Pancreas (tissue), 10 donors: ENCODE results near the gene MPEG1. TPM values are rescaled to one million over a fixed set of nuclear protein-coding genes. Genes with fewer than 3 reads are reported as not detected.

Source experiments
- ATAC-seq, 4 donors: fragments of 200-7000 bp; cut with Tn5 transposase; one replicate each; pipeline versions ENCODE4 v1.8.0 to v1.9.1; 2020; ENCODE audit warnings: mild to moderate bottlenecking in 4 of 4, moderate library complexity in 4 of 4
- DNase-seq, 6 donors: peaks; one replicate each; pipeline ENCODE4 v3.0.0-alpha.2; 2020
- FAIRE-seq: peaks from 2 replicates; lab custom pipeline; 2012; peaks lifted over from hg19 to GRCh38; lab: Jason Lieb, UNC
- H3K27ac ChIP-seq, 4 donors: fragments of 200-600 bp; sonication (generic); 1 replicate in 3 of 4; 2 replicates in 1 of 4; pipeline versions ENCODE4 v1.5.0 to v1.8.0; 2020
- H3K27me3 ChIP-seq, 4 donors: fragments of 200-600 bp; one replicate each; pipeline ENCODE4 v1.8.0; 2021
- H3K36me3 ChIP-seq, 3 donors: fragments of 200-600 bp; sonication (generic) in 1 of 3; one replicate each; pipeline versions ENCODE4 v1.5.0 to v1.8.0; 2020 to 2021
- H3K4me1 ChIP-seq, 3 donors: fragments of 200-600 bp; one replicate each; pipeline ENCODE4 v1.8.0; 2021
- H3K4me3 ChIP-seq, 4 donors: fragments of 200-600 bp; sonication (generic) in 2 of 4; one replicate each; pipeline versions ENCODE4 v1.5.0 to v1.8.0; 2020 to 2021
- H3K9me3 ChIP-seq, 4 donors: fragments of 200-600 bp; one replicate each; pipeline ENCODE4 v1.8.0; 2021
- WGBS, 2 donors: extraction: QIAGEN DNeasy Blood & Tissue Kit; methylation state at CpG; one replicate each; pipeline ENCODE4 v1.1.7; 2013; 5-methylcytosine and 5-hydroxymethylcytosine counted together
- intact Hi-C, 3 donors: fragments of 100-400 bp; cut with DNase I; formaldehyde crosslinking; loops; one replicate each; pipeline versions ENCODE4 v1.11.1 to v1.14.2; 2022
- polyA plus RNA-seq, 2 donors: library from polyadenylated mRNA; stranded (reverse); fragments of 200-250 nt; gene quantifications; one replicate each; pipeline ENCODE4 v1.2.3, GENCODE V29; 2013
- total RNA-seq, 6 donors: library from RNA; stranded (reverse); fragmentation: NEBNext Ultra II Directional in 4 of 6; extraction: Animal tissue kit (Norgen Biotek cat#: 25700) in 4 of 6; gene quantifications; one replicate each; pipeline versions ENCODE4 v1.2.1 to v1.2.4, GENCODE V29; 2021 to 2023
- TF ChIP-seq, protein P1 (sequence below), 4 donors: fragments of 200-600 bp; sonication (generic) in 3 of 4; IDR thresholded peaks; one replicate each; pipeline versions ENCODE4 v1.5.0 to v1.8.0; 2021; ENCODE audit warnings: antibody characterized with exemption in 4 of 4
- donor health status: healthy with polysubstance abuse.
- donor health status: DM: no; HTN: no; CAD: no; lungs with moderate emphysema.
- donor health status: DM: no; HTN: no; CAD: no.
- donor health status: control.
- donor health status: control.
- donor health status: Bipolar disorder and iron deficiency.
- donor health status: DM: yes; HTN: yes; CAD: no.
- donor health status: DM: no; HTN: no; CAD: no.
- donor health status: DM: no; HTN: no; CAD: no.
- donor health status: DM: yes; HTN: yes; CAD: no.

The MPEG1 gene, protein sequence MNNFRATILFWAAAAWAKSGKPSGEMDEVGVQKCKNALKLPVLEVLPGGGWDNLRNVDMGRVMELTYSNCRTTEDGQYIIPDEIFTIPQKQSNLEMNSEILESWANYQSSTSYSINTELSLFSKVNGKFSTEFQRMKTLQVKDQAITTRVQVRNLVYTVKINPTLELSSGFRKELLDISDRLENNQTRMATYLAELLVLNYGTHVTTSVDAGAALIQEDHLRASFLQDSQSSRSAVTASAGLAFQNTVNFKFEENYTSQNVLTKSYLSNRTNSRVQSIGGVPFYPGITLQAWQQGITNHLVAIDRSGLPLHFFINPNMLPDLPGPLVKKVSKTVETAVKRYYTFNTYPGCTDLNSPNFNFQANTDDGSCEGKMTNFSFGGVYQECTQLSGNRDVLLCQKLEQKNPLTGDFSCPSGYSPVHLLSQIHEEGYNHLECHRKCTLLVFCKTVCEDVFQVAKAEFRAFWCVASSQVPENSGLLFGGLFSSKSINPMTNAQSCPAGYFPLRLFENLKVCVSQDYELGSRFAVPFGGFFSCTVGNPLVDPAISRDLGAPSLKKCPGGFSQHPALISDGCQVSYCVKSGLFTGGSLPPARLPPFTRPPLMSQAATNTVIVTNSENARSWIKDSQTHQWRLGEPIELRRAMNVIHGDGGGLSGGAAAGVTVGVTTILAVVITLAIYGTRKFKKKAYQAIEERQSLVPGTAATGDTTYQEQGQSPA
- 1 to 10 TPM in 5 of 6 donors, under 1 TPM in 1; 0.51 to 7.1 (median 3.4) TPM for total RNA-seq
- under 1 TPM; 0.68 to 0.92 TPM for polyA plus RNA-seq

DNA sequence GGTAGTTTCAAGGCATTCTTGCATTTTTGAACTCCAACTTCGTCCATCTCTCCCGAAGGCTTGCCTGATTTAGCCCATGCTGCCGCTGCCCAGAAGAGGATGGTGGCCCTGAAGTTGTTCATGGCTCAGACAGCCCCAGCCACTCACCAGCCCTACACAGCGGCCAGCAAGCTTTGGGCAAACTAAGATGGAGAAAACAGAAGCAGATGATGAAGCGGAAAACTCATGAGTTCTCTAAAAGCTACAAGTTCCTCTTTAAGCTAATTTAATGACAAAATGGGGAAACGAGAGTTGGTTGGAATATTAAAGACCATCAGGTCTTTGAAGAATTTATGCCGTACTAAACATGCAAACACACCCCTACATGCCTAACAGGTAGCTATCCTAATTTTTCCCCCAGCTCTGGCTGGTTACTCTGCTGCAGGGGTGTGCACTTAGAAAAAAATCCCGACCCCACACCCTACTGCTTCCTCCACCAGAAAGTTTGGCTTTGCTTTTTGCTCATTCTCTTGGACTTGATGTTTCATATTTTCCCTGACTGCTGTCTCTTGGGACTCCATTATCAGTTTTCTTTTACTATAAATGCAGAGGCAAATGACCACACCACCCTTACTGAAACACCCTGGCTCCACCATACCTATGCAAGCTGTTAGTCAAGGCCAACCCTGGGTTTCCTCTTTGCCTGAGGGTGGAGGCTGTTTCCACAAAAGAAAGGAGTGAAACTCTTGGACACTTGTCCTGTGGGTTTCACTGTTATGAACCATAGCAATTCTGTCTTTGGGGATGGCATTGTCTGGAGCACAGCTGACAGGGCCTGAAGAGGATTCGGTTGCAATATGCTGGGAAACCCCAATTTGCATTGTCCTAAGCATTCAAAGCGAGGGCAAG is at the start of gene MPEG1:
Gene MPEG1, minus strand, starts transcription at position 184 of the 888 bp plus-strand sequence. Its CDS starts 62 bp downstream, at position 122.
- Histone ChIP-seq H3K27ac (no peak within 1 kb of the TSS), H3K4me3 (peak within 1 kb of the TSS in 1 of 4 donors; percentile 13), H3K4me1 (peaks cover 0 to 3% (median 0%) of the 10 kb centered on the region in 3 donors), H3K27me3 (no peaks in the 10 kb centered on the region), H3K9me3 (no peaks in the 10 kb centered on the region), H3K36me3 (no peaks in the 10 kb centered on the region)
- ATAC-seq, result peak in 2 of 4 donors; percentile 18 to 30
- TF ChIP-seq, protein P1, sequence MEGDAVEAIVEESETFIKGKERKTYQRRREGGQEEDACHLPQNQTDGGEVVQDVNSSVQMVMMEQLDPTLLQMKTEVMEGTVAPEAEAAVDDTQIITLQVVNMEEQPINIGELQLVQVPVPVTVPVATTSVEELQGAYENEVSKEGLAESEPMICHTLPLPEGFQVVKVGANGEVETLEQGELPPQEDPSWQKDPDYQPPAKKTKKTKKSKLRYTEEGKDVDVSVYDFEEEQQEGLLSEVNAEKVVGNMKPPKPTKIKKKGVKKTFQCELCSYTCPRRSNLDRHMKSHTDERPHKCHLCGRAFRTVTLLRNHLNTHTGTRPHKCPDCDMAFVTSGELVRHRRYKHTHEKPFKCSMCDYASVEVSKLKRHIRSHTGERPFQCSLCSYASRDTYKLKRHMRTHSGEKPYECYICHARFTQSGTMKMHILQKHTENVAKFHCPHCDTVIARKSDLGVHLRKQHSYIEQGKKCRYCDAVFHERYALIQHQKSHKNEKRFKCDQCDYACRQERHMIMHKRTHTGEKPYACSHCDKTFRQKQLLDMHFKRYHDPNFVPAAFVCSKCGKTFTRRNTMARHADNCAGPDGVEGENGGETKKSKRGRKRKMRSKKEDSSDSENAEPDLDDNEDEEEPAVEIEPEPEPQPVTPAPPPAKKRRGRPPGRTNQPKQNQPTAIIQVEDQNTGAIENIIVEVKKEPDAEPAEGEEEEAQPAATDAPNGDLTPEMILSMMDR (IDR thresholded peaks at IDR 0.05), result no peak
- DNase-seq, result no peak
- FAIRE-seq, result no peak
- intact Hi-C loops, result no loop called here
- WGBS, 2 donors, result 66 to 78% methylated on average over 10 of the region's 10 CpGs

DNA sequence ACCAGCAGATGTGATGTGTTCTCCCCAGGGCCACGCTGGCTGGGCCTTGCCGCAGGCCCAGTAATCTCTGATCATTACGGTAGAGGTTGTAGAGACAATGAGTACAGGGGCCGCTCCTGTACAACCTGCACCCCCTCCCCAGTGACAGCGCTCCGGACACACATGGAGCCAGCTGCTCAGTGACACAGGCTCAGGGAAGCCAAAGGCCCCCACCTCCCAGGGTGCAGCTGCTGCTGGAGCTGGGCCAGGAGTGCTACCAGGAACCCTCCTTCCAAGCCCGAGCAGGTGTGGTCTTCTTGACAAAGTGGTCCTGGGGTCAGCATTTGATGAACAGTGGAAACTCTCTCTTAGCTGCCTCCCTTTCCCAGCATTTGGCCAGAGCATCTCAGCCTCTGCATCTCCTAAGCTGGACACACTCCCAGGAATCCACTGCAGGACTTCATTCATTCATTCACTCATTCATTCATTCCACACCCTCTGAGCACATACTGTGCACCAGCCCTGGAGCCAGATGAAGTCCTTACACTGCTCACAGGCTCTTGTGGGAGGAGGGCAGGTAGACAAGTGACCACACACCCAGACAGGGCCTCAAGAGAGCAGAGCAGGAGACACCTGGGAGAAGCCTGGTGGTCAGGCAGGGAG is 49.6 kb upstream of the MPEG1 start:
- intact Hi-C loops, result loop anchor here in 2 of 3 donors (5.0 to 10.0 kb wide), 2 partner anchors 163 to 170 kb away; partner anchors contain the start of gene OR5A2 (in 1 of the 2)
- WGBS, 2 donors, result 83 to 85% methylated on average over 7 of the region's 7 CpGs
- H3K4me3 ChIP-seq, result no peak overlapping the region
- no peaks in the 10 kb centered on the region for H3K27me3 ChIP-seq
- FAIRE-seq (no peak), DNase-seq (peak in 1 of 6 donors; percentile 62), ATAC-seq (no peak)
- TF ChIP-seq, protein P1 (IDR thresholded peaks at IDR 0.05), result no peak
- H3K36me3 ChIP-seq, result no peaks in the 10 kb centered on the region
- no peaks in the 10 kb centered on the region for H3K4me1 ChIP-seq
- H3K27ac ChIP-seq, result no peak overlapping the region
- no peaks in the 10 kb centered on the region for H3K9me3 ChIP-seq

DNA sequence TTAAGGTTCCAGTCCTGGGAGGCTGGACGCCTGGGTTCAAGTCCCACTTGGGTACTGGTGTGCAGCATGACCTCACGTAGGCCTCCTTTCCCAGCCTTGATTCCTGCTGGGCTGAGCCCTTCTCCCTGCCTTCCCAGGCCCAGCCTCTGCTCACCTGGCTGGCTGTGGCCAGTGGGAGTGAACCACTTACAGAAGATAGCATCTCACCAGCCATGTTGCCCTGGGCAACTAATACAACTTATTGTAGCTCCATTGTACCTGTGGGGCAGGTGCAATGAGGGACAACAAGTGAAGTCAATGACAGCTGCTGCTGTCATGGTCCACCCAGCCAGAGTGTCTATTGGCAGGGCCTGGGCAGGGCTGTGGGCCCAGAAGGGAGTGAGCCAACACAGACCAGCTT is 48.4 kb upstream of the MPEG1 start:
- Histone ChIP-seq H3K4me1 (no peaks in the 10 kb centered on the region), H3K36me3 (no peaks in the 10 kb centered on the region), H3K4me3 (no peak overlapping the region), H3K27ac (no peak overlapping the region), H3K9me3 (no peaks in the 10 kb centered on the region), H3K27me3 (no peaks in the 10 kb centered on the region)
- ATAC-seq, result no peak
- intact Hi-C loops, result loop anchor here in 2 of 3 donors (5.0 to 10.0 kb wide), 2 partner anchors 164 to 171 kb away; partner anchors contain the start of gene OR5A2 (in 1 of the 2)
- FAIRE-seq, result no peak
- 81 to 97% methylated on average over 2 of the region's 2 CpGs for WGBS, 2 donors
- TF ChIP-seq, protein P1 (IDR thresholded peaks at IDR 0.05), result no peak
- DNase-seq, result no peak

DNA sequence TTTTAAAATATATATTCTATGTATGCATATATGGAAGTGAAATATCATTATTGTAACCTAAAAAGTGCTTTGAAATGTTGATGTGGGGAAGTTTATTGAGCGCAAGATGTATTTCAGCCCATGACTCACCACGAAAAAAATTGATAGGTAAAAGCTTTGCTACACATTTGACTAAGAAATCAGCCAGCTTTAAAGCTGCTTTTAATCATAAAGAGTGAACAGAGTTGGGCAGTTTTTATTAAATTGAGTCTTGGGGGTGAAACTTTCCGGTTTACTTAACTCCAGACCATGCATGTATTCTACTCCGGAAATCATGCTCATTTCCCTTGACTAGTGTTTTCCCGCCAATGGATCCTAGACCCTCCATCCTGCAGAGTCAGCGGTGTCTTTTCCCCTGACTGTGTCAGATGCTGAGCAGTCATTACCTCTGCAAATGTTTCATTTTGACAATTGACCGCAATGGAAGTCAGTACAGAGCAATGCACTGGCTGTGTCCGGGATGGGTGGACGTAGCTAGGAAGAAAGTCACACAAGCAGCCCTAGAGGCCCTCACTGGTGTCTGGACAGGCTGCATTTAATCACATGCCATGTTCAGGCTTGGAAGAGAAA is 47.2 kb upstream of the MPEG1 start:
- Histone ChIP-seq H3K4me3 (no peak overlapping the region), H3K36me3 (no peaks in the 10 kb centered on the region), H3K27me3 (no peaks in the 10 kb centered on the region), H3K9me3 (no peaks in the 10 kb centered on the region), H3K27ac (no peak overlapping the region), H3K4me1 (no peaks in the 10 kb centered on the region)
- intact Hi-C loops, result loop anchor here in 2 of 3 donors (5.0 to 10.0 kb wide), 2 partner anchors 165 to 172 kb away; partner anchors contain the start of gene OR5A2 (in 1 of the 2)
- 86 to 91% methylated on average over 9 of the region's 9 CpGs for WGBS, 2 donors
- ATAC-seq (no peak), FAIRE-seq (no peak), DNase-seq (no peak)
- TF ChIP-seq, protein P1 (IDR thresholded peaks at IDR 0.05), result no peak
